ENCODE data around the gene ABCF2. TPM values are rescaled to one million over a fixed set of nuclear protein-coding genes. Genes with fewer than 3 reads are reported as not detected.

ABCF2 gene
- total RNA-seq, 1 donor from 2014 or later, result 29.5 TPM

- DNase-seq, result no peak
These were observed 11.6 kb downstream of the ABCF2 start for GRCh38 chr7:151215396-151215795.

- no peak for DNase-seq
These were observed 13.2 kb downstream of the ABCF2 start for GRCh38 chr7:151213826-151214225.

- DNase-seq, result no peak
These were observed 14.4 kb downstream of the ABCF2 start for GRCh38 chr7:151212626-151213025.

GRCh38 chr7:151211155-151211772 lies 15.7 kb downstream of the ABCF2 start:
- DNase-seq, result no peak

GRCh38 chr7:151210087-151210854 lies 16.7 kb downstream of the ABCF2 start, which contains the start of gene H2BK1:
TSS of gene H2BK1 (minus strand) at chr7:151210488. CDS start at chr7:151210318, 170 bp downstream.
- no peak for DNase-seq

- DNase-seq, result no peak
These were observed 17.4 kb downstream of the ABCF2 start for GRCh38 chr7:151209588-151209987.

GRCh38 chr7:151208253-151208862 lies 18.6 kb downstream of the ABCF2 start:
- no peak for DNase-seq

- DNase-seq, result no peak
These were observed 19.2 kb downstream of the ABCF2 start for GRCh38 chr7:151207804-151208203.

GRCh38 chr7:151207315-151207714 lies 19.7 kb downstream of the ABCF2 start:
- DNase-seq, result no peak

GRCh38 chr7:151206914-151207313 lies 20.1 kb downstream of the ABCF2 start:
- DNase-seq, result no peak

GRCh38 chr7:151205730-151206129 lies 21.3 kb downstream of the ABCF2 start:
- no peak for DNase-seq

GRCh38 chr7:151204383-151205032 lies 22.5 kb downstream of the ABCF2 start:
- DNase-seq, result no peak

- no peak for DNase-seq
These were observed 24.2 kb downstream of the ABCF2 start for GRCh38 chr7:151202836-151203235.

- DNase-seq, result no peak
These were observed 25.3 kb downstream of the ABCF2 start for GRCh38 chr7:151201751-151202150.

- no peak for DNase-seq
These were observed 25.7 kb downstream of the ABCF2 start for GRCh38 chr7:151201344-151201743.

- DNase-seq, result no peak
These were observed 27.8 kb downstream of the ABCF2 start for GRCh38 chr7:151198945-151199848.

GRCh38 chr7:151197932-151198331 lies 29.1 kb downstream of the ABCF2 start:
- DNase-seq, result no peak

- no peak for DNase-seq
These were observed 31.2 kb downstream of the ABCF2 start for GRCh38 chr7:151195616-151196450.

- DNase-seq, result no peak
These were observed 32.8 kb downstream of the ABCF2 start for GRCh38 chr7:151194188-151194587.

GRCh38 chr7:151193203-151193978 lies 33.6 kb downstream of the ABCF2 start:
- DNase-seq, result no peak
